ENCODE measurements around the gene SNTG2. TPM values are rescaled to one million over a fixed set of nuclear protein-coding genes. Genes with fewer than 3 reads are reported as not detected.

SNTG2 gene
- total RNA-seq, 2 donors from 2014 or later: 2.4 TPM; not detected in 1

GRCh38 chr2:1313240-1313924, 362.7 kb downstream of the SNTG2 start:
- DNase-seq (ENCODE audit: low spot score): no peak
- Histone ChIP-seq H3K4me3 (no peak overlapping the region), H3K9me3 (no peaks in the 10 kb centered on the region), H3K27ac (no peak overlapping the region), H3K27me3 (no peaks in the 10 kb centered on the region), H3K4me1 (no peaks in the 10 kb centered on the region), H3K36me3 (no peaks in the 10 kb centered on the region)
- TF ChIP-seq, protein P1, sequence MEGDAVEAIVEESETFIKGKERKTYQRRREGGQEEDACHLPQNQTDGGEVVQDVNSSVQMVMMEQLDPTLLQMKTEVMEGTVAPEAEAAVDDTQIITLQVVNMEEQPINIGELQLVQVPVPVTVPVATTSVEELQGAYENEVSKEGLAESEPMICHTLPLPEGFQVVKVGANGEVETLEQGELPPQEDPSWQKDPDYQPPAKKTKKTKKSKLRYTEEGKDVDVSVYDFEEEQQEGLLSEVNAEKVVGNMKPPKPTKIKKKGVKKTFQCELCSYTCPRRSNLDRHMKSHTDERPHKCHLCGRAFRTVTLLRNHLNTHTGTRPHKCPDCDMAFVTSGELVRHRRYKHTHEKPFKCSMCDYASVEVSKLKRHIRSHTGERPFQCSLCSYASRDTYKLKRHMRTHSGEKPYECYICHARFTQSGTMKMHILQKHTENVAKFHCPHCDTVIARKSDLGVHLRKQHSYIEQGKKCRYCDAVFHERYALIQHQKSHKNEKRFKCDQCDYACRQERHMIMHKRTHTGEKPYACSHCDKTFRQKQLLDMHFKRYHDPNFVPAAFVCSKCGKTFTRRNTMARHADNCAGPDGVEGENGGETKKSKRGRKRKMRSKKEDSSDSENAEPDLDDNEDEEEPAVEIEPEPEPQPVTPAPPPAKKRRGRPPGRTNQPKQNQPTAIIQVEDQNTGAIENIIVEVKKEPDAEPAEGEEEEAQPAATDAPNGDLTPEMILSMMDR (IDR thresholded peaks at IDR 0.05): no peak

DNA sequence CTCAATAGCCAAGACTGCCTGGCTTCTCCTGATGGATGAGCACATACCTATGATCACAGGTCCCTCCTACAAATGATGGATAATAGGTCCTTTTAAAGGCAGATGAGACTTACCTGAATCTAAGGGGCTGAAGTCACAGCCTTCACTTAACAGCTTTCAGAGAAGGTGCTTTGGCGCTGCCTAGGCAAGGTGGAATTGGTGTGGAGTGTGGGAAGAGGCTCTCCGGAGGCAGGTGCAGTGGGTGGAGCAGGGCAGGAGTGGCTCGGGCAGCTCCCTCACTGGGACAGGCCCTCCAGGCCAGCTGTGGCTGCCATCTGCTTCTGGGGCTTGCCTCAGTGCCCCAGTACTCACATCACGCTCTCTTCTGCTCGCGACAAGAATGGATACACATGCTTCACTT, 363.6 kb downstream of the SNTG2 start:
- Histone ChIP-seq H3K27me3 (no peaks in the 10 kb centered on the region), H3K36me3 (no peaks in the 10 kb centered on the region), H3K4me3 (no peak overlapping the region), H3K9me3 (no peaks in the 10 kb centered on the region), H3K4me1 (no peaks in the 10 kb centered on the region), H3K27ac (no peak overlapping the region)
- TF ChIP-seq, protein P1 (IDR thresholded peaks at IDR 0.05): no peak
- DNase-seq (ENCODE audit: low spot score): no peak

- TF ChIP-seq, protein P1 (IDR thresholded peaks at IDR 0.05): no peak
- no peaks in the 10 kb centered on the region for H3K4me1 ChIP-seq
- H3K4me3 ChIP-seq: no peak overlapping the region
- no peak for DNase-seq (ENCODE audit: low spot score)
- H3K27me3 ChIP-seq: no peaks in the 10 kb centered on the region
- H3K9me3 ChIP-seq: no peaks in the 10 kb centered on the region
- no peak overlapping the region for H3K27ac ChIP-seq
- no peaks in the 10 kb centered on the region for H3K36me3 ChIP-seq
Observed at GRCh38 chr2:1318366-1319009, 367.8 kb downstream of the SNTG2 start.

DNA sequence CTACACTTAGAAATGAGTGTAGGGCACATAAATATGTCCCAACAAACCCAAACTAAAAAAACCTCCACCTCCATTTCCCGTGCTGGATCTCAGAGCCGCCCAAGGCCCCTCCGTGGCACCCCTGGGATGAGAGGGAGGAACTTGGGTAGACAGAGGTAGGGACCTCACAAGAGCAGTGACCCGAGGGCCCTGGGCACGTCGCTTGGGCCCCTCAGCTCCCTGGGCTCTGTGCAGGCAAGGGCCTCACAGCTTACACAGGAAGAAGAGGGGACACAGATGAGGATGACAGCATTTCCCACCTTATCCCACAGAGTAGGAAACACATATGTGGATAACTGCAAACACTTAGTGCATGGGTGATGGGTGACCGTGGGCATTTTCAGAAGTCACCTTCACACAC, 368.7 kb downstream of the SNTG2 start:
- no peak for DNase-seq (ENCODE audit: low spot score)
- TF ChIP-seq, protein P1 (IDR thresholded peaks at IDR 0.05): no peak
- H3K27me3 ChIP-seq: no peaks in the 10 kb centered on the region

GRCh38 chr2:1321321-1321720, 370.7 kb downstream of the SNTG2 start:
- TF ChIP-seq, protein P1 (IDR thresholded peaks at IDR 0.05): no peak
- H3K4me1 ChIP-seq: no peaks in the 10 kb centered on the region

More for the DNA sequence above, 368.7 kb downstream of the SNTG2 start:
- H3K9me3 ChIP-seq: no peaks in the 10 kb centered on the region
- H3K27ac ChIP-seq: no peak overlapping the region
- no peak overlapping the region for H3K4me3 ChIP-seq
- no peaks in the 10 kb centered on the region for H3K4me1 ChIP-seq
- H3K36me3 ChIP-seq: no peaks in the 10 kb centered on the region

More at GRCh38 chr2:1321321-1321720, 370.7 kb downstream of the SNTG2 start:
- Histone ChIP-seq H3K27me3 (no peaks in the 10 kb centered on the region), H3K36me3 (no peaks in the 10 kb centered on the region), H3K9me3 (no peaks in the 10 kb centered on the region), H3K4me3 (no peak overlapping the region), H3K27ac (no peak overlapping the region)
- DNase-seq (ENCODE audit: low spot score): no peak
